Measurements from ENCODE around the gene NISCH. TPM values are rescaled to one million over a fixed set of nuclear protein-coding genes. Genes with fewer than 3 reads are reported as not detected.

The NISCH gene
- total RNA-seq, 2 donors from 2014 or later, result 95.9 to 124 TPM

DNA sequence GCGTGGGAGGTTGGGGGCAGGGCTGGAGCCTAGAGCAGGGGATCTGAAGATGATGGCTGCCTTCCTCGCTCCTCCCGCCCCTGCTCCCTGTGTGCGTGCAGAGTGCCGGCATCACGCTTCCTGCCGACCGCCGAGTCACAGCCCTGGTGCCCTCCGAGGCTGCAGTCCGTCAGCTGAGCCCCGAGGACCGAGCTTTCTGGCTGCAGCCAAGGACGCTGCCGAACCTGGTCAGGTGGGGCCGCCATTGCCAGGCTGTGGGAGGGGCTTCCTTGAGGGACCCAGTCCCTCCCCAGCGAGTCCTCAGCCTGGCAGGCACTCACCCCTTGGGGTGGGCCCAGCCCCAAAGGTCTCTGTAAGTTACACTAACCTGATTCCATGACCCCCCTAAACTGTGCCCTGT is 57.3 kb downstream of the NISCH start:
- Histone ChIP-seq H3K9me3 (no peaks in the 10 kb centered on the region), H3K4me1 (ENCODE audit: control insufficient read depth in 1 of 2, low read depth in 2 of 2) (no peaks in the 10 kb centered on the region), H3K36me3 (no peaks in the 10 kb centered on the region), H3K27me3 (replicated peaks; ENCODE audit: insufficient read depth) (no peaks in the 10 kb centered on the region), H3K4me3 (no peak overlapping the region), H3K27ac (no peak overlapping the region)
- DNase-seq (ENCODE audit: low spot score) (no peak), ATAC-seq (ENCODE audit: insufficient number of reproducible peaks, low FRiP score, low read depth) (no peak)
- TF ChIP-seq, protein P1, sequence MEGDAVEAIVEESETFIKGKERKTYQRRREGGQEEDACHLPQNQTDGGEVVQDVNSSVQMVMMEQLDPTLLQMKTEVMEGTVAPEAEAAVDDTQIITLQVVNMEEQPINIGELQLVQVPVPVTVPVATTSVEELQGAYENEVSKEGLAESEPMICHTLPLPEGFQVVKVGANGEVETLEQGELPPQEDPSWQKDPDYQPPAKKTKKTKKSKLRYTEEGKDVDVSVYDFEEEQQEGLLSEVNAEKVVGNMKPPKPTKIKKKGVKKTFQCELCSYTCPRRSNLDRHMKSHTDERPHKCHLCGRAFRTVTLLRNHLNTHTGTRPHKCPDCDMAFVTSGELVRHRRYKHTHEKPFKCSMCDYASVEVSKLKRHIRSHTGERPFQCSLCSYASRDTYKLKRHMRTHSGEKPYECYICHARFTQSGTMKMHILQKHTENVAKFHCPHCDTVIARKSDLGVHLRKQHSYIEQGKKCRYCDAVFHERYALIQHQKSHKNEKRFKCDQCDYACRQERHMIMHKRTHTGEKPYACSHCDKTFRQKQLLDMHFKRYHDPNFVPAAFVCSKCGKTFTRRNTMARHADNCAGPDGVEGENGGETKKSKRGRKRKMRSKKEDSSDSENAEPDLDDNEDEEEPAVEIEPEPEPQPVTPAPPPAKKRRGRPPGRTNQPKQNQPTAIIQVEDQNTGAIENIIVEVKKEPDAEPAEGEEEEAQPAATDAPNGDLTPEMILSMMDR (IDR thresholded peaks at IDR 0.05), result no peak

- TF ChIP-seq, protein P1 (IDR thresholded peaks at IDR 0.05), result no peak
- H3K9me3 ChIP-seq, result no peaks in the 10 kb centered on the region
- no peak overlapping the region for H3K4me3 ChIP-seq
- no peaks in the 10 kb centered on the region for H3K27me3 ChIP-seq (replicated peaks; ENCODE audit: insufficient read depth)
- DNase-seq (ENCODE audit: low spot score), result no peak
- no peaks in the 10 kb centered on the region for H3K36me3 ChIP-seq
- H3K27ac ChIP-seq, result no peak overlapping the region
- no peak for ATAC-seq (ENCODE audit: insufficient number of reproducible peaks, low FRiP score, low read depth)
- H3K4me1 ChIP-seq (ENCODE audit: control insufficient read depth in 1 of 2, low read depth in 2 of 2), result no peaks in the 10 kb centered on the region
Observed at GRCh38 chr3:52513281-52513680, 57.9 kb downstream of the NISCH start.

GRCh38 chr3:52514576-52514975 is 59.2 kb downstream of the NISCH start:
- Histone ChIP-seq H3K4me3 (no peak overlapping the region), H3K27me3 (replicated peaks; ENCODE audit: insufficient read depth) (no peaks in the 10 kb centered on the region), H3K36me3 (no peaks in the 10 kb centered on the region), H3K9me3 (no peaks in the 10 kb centered on the region), H3K4me1 (ENCODE audit: control insufficient read depth in 1 of 2, low read depth in 2 of 2) (no peaks in the 10 kb centered on the region), H3K27ac (no peak overlapping the region)
- DNase-seq (ENCODE audit: low spot score), result no peak
- TF ChIP-seq, protein P1 (IDR thresholded peaks at IDR 0.05), result no peak
- no peak for ATAC-seq (ENCODE audit: insufficient number of reproducible peaks, low FRiP score, low read depth)

DNA sequence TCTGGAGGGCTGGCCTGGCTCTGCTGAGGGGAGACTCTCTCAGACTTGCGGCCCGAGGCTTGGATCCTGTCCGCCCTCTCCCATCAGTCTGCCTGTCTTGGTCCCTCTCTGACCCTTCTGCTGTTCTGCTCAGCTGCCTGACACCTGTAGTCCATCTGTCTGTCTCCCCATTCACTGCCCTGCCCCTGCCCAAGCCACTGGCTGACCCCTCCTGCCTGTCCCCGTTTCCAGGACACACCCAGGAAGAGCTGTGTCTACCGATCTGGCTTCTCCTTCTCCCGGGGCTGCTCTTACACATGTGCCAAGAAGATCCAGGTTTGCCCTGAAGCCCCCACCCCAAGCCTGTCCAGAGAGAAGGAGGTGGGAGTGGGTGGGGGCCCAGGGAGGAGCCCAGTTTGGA is 59.8 kb downstream of the NISCH start:
- Histone ChIP-seq H3K27ac (no peak overlapping the region), H3K27me3 (replicated peaks; ENCODE audit: insufficient read depth) (no peaks in the 10 kb centered on the region), H3K36me3 (no peaks in the 10 kb centered on the region), H3K4me3 (no peak overlapping the region), H3K4me1 (ENCODE audit: control insufficient read depth in 1 of 2, low read depth in 2 of 2) (no peaks in the 10 kb centered on the region), H3K9me3 (no peaks in the 10 kb centered on the region)
- TF ChIP-seq, protein P1 (IDR thresholded peaks at IDR 0.05), result no peak
- no peak for ATAC-seq (ENCODE audit: insufficient number of reproducible peaks, low FRiP score, low read depth)
- no peak for DNase-seq (ENCODE audit: low spot score)

DNA sequence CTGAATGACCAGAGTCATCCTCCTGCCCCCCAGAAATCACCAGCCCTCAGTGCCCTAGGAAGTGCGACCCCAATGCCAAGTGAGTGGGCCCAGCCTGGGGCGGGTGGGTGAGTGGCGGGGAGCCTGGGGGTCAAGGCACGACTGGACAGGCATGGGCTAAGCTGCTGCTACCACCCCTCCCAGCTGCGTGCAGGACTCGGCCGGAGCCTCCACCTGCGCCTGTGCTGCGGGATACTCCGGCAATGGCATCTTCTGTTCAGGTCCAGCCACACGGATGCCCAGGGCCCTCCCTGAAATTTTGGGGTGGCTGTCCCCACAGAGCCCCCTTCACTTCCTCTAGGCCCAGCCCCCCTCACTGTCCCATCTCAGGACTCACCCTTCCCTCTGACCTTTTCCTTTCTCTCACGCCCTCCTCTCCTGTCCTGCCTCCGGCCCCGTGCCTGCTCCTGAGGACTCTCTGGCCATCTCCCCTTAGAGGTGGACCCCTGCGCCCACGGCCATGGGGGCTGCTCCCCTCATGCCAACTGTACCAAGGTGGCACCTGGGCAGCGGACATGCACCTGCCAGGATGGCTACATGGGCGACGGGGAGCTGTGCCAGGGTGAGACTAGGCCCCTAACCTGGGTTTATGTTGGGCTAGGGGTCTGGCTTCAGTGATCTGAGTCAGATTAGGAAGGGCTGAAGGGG is 61.2 kb downstream of the NISCH start:
- Histone ChIP-seq H3K36me3 (no peaks in the 10 kb centered on the region), H3K4me1 (ENCODE audit: control insufficient read depth in 1 of 2, low read depth in 2 of 2) (no peaks in the 10 kb centered on the region)

More for the DNA sequence above, 61.2 kb downstream of the NISCH start:
- Histone ChIP-seq H3K27ac (no peak overlapping the region), H3K9me3 (no peaks in the 10 kb centered on the region), H3K27me3 (replicated peaks; ENCODE audit: insufficient read depth) (no peaks in the 10 kb centered on the region), H3K4me3 (no peak overlapping the region)
- DNase-seq (ENCODE audit: low spot score) (no peak), ATAC-seq (ENCODE audit: insufficient number of reproducible peaks, low FRiP score, low read depth) (no peak)
- TF ChIP-seq, protein P1 (IDR thresholded peaks at IDR 0.05), result no peak
